Cardiac muscle cell (in vitro differentiated cells and primary cell): ENCODE data around the gene PIGL. TPM values are rescaled to one million over a fixed set of nuclear protein-coding genes. Genes with fewer than 3 reads are reported as not detected.

Experiments
- DNase-seq, 2 donors: peaks; one replicate each; pipeline versions ENCODE4 v3.0.0 to v3.0.0-alpha.2; 2010 to 2017; ENCODE audit warnings: low read depth in 1 of 2, low spot score in 1 of 2
- H3K27ac ChIP-seq: fragments of 200-600 bp; sonication (generic); 2 replicates; pipeline ENCODE4 v1.5.1; 2016
- H3K27me3 ChIP-seq: fragments of 200-600 bp; sonication (generic); 2 replicates; pipeline ENCODE4 v1.6.0; 2016; ENCODE audit warnings: control low read depth
- H3K36me3 ChIP-seq: fragments of 200-600 bp; sonication (generic); 2 replicates; pipeline ENCODE4 v1.5.1; 2016; ENCODE audit warnings: control low read depth
- H3K4me1 ChIP-seq: fragments of 200-600 bp; sonication (generic); 2 replicates; pipeline ENCODE4 v1.8.1; 2017; ENCODE audit warnings: low read depth, mild to moderate bottlenecking, mixed run types
- H3K4me3 ChIP-seq: fragments of 200-600 bp; sonication (generic); 2 replicates; pipeline ENCODE4 v1.5.1; 2016; ENCODE audit warnings: mild to moderate bottlenecking
- H3K9me3 ChIP-seq: fragments of 200-600 bp; sonication (generic); 2 replicates; pipeline ENCODE4 v1.5.1; 2017; ENCODE audit warnings: low read depth, mild to moderate bottlenecking, control low read depth
- polyA plus RNA-seq: library from polyadenylated mRNA; unstranded; fragments of >200 nt; fragmentation: Nextera tagmentation; extraction: Ambion mirVana; gene quantifications from 2 replicates; pipeline ENCODE4 v1.2.1, GENCODE V29; 2016
- total RNA-seq: library from RNA; depleted of rRNA; stranded (reverse); fragments of >200 nt; gene quantifications from 2 replicates; pipeline ENCODE4 v1.2.3, GENCODE V29; 2016
- TF ChIP-seq, protein P1 (sequence below): IDR thresholded peaks from 2 replicates; pipeline ENCODE4 v1.5.1; 2012; ENCODE audit warnings: low read depth, mild to moderate bottlenecking, low read length

PIGL gene
- total and polyA plus RNA-seq, 2 experiments from 2014 or later = 28.8 to 67.4 TPM

DNA sequence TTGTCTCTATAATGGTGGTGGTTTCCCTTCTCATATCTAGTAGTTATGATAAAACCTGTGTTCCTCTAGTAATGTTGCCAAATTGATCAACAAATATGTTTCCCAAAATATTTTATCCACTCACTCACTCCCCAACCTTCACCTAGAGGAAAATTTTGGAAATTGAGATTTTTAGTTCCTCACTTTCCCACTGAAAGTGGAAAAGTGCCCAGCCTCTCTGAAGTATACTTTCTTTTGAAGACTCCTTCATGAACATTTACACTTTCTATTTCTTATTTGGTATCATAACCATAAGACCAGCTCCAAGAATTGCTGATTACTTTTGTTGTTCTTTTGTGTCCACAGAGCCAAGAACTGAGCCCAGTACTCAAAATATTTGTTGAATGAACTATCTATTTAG lies 141.4 kb downstream of the PIGL start:
- no peaks in the 10 kb centered on the region for H3K27me3 ChIP-seq
- H3K9me3 ChIP-seq = no peaks in the 10 kb centered on the region
- H3K27ac ChIP-seq = no peak overlapping the region
- TF ChIP-seq, protein P1, sequence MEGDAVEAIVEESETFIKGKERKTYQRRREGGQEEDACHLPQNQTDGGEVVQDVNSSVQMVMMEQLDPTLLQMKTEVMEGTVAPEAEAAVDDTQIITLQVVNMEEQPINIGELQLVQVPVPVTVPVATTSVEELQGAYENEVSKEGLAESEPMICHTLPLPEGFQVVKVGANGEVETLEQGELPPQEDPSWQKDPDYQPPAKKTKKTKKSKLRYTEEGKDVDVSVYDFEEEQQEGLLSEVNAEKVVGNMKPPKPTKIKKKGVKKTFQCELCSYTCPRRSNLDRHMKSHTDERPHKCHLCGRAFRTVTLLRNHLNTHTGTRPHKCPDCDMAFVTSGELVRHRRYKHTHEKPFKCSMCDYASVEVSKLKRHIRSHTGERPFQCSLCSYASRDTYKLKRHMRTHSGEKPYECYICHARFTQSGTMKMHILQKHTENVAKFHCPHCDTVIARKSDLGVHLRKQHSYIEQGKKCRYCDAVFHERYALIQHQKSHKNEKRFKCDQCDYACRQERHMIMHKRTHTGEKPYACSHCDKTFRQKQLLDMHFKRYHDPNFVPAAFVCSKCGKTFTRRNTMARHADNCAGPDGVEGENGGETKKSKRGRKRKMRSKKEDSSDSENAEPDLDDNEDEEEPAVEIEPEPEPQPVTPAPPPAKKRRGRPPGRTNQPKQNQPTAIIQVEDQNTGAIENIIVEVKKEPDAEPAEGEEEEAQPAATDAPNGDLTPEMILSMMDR = no peak
- no peak overlapping the region for H3K4me3 ChIP-seq
- no peak for DNase-seq
- no peaks in the 10 kb centered on the region for H3K36me3 ChIP-seq
- no peaks in the 10 kb centered on the region for H3K4me1 ChIP-seq

DNA sequence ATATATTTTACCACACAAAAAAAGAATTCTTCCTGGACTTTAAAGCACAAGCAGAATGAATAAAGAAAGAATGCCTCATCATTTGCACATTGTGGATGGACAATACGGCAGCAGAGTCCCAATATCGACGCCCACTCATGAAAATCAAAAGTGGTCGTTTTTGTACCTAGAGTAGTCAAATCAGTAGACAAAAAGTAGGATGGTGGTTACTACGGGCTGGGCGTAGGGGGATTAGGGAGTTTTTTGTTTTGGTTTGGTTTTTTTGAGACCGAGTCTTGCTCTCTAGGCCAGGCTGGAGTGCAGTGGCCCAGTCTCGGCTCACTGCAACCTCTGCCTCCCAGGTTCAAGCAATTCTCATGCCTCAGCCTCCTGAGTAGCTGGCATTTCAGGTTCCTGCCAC lies 144.9 kb downstream of the PIGL start:
- Histone ChIP-seq H3K4me3 (no peak overlapping the region), H3K4me1 (no peaks in the 10 kb centered on the region), H3K36me3 (no peaks in the 10 kb centered on the region), H3K27ac (no peak overlapping the region), H3K27me3 (no peaks in the 10 kb centered on the region), H3K9me3 (no peaks in the 10 kb centered on the region)
- TF ChIP-seq, protein P1 = no peak
- no peak for DNase-seq

DNA sequence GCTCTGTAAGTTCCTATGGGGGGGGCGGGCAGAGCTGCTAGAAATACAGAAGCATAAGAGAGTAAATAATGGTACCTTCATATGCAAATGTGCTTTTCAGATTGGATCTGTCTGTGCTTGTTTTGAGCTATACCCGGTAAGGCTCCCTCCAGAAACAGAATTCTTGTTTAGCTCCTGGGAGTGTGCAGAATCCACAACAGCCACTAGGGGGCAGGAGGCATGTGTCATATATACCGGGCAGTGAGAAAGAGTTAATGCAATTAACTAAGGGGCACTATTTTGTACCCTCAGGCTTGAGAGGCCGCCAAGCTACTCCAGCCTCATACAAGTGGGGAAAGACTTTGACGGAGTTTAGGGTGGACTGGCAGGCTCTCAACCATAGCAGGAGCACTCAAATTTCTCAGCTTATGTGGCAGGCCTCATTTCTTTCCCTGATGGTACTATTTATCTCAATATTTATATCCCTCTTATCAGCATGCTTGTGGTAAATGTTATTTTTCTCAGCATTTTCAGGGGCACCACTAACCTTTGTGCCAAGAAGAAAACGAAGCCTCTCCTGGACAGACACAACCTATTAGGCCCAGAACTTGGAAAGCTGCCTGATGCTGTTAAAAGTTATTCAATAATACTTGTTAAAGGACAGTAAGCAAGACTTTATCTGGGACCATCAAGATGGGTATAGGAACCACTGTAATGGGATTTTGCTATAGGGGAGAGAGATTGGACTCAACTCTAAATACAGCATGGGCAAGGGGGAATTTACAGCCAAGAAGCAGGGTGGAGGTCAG lies 146.9 kb downstream of the PIGL start:
- TF ChIP-seq, protein P1 = peak; percentile 97
- H3K4me1 ChIP-seq = no peaks in the 10 kb centered on the region
- H3K27me3 ChIP-seq = no peaks in the 10 kb centered on the region

DNA sequence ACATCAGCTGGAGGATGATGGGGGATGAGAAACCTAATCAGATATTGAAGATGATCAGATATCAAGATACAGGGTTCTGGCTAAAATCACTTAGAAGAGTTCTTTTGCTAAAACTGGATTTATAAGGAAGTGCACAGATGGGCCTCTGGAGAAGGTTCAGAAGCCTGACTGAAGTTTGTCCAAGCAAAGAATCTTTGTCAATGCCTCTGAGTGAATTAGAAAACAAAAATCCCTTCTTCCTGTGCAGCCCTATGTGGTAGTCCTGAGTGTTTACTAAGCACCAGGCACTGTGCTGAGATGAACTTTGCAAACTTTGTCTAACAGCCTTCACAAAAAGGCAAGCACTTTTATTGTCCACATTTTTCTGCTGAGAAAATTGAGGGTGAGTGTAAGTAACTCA lies 147.6 kb downstream of the PIGL start:
- H3K4me1 ChIP-seq = no peaks in the 10 kb centered on the region
- no peak for DNase-seq
- H3K27ac ChIP-seq = no peak overlapping the region

More for the DNA sequence above, 146.9 kb downstream of the PIGL start:
- H3K9me3 ChIP-seq = no peaks in the 10 kb centered on the region
- H3K4me3 ChIP-seq = no peak overlapping the region
- no peaks in the 10 kb centered on the region for H3K36me3 ChIP-seq
- peak; percentile 82 to 84 for DNase-seq
- no peak overlapping the region for H3K27ac ChIP-seq

DNA sequence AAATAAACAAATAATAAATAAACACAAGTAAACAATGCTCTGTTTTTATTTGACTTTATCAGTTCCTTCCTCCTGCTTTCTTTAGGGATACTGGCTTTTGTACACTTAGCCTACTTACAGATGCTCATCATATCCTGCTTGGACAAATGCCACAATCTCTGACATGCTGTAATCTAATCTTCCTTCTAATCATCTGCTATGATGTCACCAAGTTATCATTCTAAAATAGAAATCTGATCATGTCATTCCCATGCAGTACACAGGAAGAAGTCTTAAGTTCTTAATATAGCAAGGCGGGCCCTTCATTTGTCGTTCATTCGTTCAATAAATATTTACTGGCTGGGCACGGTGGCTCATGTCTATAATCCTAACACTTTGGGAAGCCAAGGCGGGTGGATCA lies 154.7 kb downstream of the PIGL start:
- Histone ChIP-seq H3K4me1 (no peaks in the 10 kb centered on the region), H3K4me3 (no peak overlapping the region), H3K9me3 (no peaks in the 10 kb centered on the region), H3K27me3 (no peaks in the 10 kb centered on the region), H3K27ac (no peak overlapping the region), H3K36me3 (no peaks in the 10 kb centered on the region)
- TF ChIP-seq, protein P1 = no peak
- DNase-seq = peak in 1 of 2 donors; percentile 55

More for the DNA sequence above, 147.6 kb downstream of the PIGL start:
- no peaks in the 10 kb centered on the region for H3K36me3 ChIP-seq
- no peaks in the 10 kb centered on the region for H3K27me3 ChIP-seq
- H3K9me3 ChIP-seq = no peaks in the 10 kb centered on the region
- TF ChIP-seq, protein P1 = no peak
- no peak overlapping the region for H3K4me3 ChIP-seq
